Measurements from ENCODE around the gene SERPINI1.

SERPINI1 gene, protein sequence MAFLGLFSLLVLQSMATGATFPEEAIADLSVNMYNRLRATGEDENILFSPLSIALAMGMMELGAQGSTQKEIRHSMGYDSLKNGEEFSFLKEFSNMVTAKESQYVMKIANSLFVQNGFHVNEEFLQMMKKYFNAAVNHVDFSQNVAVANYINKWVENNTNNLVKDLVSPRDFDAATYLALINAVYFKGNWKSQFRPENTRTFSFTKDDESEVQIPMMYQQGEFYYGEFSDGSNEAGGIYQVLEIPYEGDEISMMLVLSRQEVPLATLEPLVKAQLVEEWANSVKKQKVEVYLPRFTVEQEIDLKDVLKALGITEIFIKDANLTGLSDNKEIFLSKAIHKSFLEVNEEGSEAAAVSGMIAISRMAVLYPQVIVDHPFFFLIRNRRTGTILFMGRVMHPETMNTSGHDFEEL

DNA sequence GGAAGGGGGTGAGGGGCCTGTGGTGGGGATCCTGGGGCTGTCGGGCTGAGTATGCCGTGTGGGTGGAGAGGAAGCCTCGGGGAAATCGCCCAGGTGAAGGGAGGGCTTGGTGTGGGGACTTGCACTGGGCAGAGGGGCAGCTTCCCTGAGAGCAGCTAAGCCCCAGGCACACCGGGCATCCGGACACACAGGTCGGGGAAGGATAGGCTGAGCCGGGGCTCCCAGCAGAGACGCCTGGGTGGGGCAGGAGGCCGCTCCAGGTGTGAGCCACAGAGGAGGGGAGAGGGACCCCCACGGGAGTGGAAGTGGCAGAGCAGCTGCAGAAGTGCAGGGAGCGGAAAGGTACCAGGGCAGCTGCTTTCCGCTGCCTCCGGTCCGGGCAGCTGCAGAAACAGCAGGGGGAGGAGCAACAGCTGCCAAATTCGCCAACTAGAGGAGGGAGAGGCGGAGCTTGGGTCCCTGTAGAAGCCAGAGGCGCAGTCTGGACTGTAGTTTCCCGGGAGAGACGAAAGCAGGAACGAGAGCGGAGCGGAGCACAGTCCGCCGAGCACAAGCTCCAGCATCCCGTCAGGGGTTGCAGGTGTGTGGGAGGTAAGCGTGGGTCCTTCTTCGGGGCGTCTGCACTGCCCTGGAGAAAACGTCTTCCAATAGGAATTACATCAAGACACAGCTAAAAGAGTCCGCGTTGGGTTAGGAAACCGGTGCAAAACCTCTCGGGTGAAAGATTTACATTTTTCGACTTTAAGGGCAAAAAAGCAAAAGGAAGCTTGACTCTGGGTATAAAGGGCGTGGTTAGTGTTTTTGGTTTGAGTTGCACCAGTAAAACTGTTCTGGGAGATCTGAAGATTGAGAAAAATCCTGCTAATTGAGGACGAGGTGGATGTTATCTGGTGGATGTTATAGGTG lies at the start of gene SERPINI1:
SERPINI1 (plus strand) TSS at position 489 of the 906 bp plus-strand sequence. CDS start 53,408 bp downstream, outside the sequence.
- peak; percentile 86 for DNase-seq

DNA sequence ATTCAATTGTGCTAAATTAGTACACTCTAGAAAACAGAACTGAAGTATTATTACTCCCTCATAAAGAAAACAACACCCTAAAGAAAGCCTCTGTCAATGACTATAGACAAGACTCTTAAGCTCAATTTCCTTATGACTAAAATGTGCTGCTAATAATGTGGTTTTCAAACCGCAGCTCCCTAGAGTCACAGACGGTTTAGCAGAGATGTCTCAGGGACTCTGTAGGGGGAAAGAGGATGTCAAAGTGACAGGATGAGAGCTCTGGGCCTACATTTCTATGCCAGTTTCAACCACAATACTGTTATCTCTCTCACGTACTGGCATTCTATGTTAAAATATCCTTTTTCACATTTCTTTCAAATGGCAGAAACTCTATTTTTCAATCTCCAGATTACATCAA lies 44.2 kb upstream of the SERPINI1 start:
- DNase-seq, result peak; percentile 51

DNA sequence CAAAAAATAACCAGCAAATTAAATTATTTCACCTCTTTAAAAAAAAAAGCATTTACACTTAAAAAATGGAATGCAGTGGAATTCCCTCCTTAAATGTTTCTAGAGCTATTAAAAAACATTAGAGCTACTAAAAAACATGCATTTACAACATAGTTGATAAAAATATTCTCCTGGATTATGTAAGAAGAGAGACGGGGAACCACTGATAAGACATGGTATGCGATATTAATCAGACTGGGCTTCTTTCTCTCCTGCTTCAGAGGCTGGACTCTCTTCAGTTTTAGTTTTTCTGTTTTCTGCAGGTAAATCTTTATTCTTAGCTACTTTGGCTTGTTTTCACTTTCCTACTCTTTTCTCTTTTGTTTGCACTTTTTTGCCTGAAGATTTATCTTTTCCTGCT lies 41.4 kb upstream of the SERPINI1 start:
- no peak for DNase-seq

DNA sequence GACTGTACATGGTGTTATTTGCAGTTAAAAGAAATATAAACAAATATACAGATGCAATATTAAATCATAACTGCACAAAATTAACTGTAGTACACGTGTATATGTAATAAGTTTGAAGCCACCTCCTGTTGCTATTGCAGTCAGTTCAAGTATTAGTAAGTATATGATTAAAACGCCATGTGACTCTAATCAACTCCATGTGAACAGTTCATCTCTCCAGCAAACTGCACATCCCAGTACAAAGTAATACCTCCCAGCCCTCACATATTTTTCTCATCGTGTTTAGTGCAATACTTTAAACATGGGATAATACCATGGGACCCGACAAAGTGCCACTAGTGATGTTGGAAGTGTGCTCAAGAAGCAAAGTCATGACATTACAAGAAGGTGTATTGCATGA lies 35.5 kb upstream of the SERPINI1 start:
- DNase-seq, result peak; percentile 2

DNA sequence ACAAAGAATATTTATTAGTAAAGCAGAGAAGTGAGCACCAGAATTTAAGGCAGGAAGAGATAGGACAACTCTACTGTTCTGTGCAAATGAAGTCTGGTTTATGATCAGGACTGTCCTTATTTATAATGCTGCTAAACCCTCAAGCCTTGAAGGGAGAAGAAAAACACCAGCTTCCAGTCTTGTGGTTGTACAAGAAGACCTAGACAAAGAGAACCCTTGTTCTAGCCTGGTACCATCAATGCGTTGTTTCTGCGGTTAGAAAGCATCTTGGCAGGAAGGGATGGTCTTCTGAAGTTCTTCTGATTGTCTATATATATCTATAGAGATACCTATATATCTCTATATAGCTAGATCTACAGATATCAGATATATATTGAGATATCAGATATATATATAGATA lies 34.6 kb upstream of the SERPINI1 start:
- DNase-seq, result no peak

DNA sequence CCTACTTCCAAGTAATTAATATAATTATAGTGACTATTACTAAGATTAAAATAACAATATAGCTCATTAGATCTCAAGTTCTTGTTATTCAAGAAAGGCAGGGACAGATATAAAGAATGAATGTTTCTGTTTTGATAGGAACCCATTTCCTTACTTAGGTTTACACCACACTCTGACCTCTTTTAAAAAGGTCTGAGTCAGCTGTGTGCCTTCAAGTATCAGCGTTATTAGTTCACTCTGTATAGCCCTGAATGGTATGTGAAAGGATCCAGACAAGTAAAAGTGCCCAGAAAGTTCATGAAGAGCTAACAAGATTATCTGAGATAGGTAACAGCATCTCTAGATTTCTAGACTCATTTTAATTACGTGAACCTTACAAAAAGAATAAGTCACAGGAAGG lies 29.7 kb upstream of the SERPINI1 start:
- DNase-seq, result no peak

DNA sequence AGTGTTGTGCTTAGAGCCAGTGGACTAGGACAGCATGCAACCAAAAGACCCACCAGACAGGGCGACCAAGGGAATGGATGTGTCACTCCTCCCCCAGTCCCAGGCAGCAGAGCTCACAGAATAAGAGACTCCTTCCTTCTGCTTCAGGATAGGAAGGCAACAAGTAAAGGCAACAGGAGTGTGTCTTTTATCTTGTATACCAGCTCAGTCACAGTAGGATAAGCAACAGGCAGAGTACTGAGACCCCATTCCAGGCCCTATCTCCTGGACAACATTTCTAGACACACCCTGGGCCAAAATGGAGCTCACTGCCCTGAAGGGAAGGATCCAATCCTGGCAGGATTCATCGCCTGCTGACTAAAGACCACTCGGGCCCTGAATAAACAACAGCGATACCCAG lies 25.8 kb upstream of the SERPINI1 start:
- DNase-seq, result no peak

DNA sequence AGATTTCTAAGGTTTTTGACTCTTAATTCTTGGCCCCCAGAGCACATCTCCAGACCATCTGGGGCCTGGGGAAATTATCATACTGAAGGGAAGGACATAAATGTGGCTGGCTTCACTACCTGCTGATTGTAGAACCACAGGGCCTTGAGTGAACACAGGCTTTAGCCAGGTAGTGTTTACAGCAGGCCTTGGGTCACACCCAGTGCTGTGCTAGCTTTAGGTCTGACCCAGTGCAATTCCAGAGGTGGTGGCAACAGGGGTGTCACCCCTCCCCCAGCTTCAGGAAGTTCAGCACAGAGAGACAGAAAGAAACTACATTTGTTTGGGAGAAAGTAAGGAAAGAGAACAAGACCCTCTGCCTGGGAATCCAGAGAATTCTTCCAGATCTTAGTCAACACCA lies 25.0 kb upstream of the SERPINI1 start:
- DNase-seq, result no peak

DNA sequence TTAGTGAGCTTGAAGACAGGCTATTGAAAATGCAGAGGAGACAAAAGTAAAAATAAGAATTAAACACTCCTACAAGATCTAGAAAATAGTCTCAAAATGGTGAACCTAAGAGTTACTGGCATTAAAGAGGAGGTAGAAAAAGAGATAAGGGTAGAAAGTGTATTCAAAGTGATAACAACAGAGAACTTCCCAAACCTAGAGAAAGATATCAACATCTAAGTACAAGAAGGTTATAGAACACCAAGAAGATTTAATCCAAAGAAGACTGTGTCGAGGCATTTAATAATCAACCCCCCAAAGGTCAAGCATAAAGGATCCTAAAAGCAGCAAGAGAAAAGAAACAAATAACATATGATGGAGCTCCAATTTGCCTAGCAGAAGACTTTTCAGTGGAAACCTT lies 24.1 kb upstream of the SERPINI1 start:
- no peak for DNase-seq

DNA sequence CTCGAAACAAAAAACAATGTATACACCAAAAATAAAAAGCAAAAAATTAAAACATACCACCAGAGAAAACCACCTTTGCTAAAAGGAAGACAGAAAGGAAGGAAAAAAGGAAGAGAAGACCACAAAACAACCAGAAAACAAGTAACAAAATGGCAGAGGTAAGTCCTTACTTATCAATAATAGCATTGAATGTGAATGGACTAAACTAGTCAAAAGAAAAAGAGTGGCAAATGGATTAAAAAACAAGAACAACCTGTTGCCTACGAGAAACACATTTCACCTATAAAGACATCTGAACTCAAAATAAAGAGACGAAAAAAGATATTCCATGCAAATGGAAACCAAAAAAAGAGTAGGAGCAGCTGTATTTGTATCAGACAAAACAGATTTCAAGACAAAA lies 23.1 kb upstream of the SERPINI1 start:
- DNase-seq, result no peak

DNA sequence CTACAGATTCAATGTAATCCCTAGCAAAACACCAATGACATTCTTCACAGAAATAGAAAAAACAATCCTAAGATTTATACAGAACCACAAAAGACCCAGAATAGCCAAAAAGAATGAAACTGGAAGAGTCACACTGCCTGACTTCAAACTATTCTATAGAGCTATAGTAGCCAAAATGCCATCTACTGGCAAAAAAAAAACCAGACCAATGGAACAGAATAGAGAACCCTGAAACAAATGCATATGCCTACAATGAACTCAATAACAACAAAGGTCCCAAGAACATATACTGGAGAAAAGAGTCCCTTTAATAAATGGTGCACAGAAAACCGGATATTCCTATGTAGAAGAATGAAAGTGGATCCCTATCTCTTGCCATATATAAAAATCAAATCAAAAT lies 20.6 kb upstream of the SERPINI1 start:
- DNase-seq, result no peak

DNA sequence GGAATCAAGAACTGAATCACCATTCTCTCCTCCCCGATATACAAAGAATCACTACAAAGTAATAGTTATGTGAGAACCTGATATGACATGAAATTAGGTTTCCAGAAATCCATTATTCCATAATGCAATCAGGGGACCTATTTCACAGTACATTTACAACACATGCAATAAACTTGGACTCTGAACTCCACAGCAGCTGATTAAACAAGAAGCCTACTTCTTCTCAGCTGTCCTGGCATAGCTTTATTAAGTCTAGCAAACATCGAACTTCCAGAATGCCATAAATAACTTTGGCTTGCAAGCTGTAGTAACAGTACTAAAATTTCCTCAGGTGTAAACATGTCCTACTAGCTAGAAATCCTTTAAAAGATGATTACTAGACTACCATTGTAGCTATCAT lies 18.6 kb upstream of the SERPINI1 start:
- DNase-seq, result no peak

DNA sequence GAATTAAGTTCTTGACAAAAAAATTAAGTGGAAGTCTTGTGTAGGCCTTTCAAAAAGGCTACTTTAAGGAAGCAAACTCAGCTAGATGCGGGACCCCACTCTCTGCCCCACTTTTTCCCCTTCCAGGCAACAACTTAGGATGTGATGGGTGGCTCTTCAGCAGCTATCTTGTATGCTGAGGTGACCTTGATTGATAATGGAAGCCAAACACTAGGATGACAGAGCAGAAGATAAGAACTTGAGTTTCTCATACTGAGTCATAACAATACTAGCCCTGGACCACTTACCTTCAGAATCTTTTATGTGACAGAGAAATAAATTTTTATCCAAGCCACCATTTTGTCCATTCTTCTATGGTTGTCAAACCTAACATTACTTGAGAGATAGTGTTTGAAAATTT lies 16.9 kb upstream of the SERPINI1 start:
- no peak for DNase-seq

DNA sequence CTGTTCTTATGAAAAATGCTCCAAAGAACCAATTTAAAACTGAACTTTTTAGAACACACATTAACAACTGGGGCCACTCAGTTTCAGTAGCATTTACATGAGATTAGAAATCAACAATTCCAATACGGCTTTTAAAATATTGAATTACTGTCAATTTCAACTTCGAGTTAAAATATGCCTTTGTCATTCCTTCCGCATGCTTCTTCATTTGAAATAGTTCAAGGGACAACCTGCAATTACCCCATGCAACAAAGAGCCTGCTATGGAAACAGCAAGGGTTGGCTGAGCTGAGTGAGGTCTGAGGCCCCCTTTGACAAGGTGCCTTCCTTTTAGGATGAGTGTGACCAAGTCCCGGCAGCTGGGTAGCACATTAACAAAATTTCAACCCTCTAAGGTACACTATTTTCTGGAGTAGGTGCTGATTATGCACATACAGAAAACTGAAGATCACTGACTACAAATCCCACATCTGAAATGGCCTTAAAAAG lies 12.5 kb upstream of the SERPINI1 start:
- no peak for DNase-seq

DNA sequence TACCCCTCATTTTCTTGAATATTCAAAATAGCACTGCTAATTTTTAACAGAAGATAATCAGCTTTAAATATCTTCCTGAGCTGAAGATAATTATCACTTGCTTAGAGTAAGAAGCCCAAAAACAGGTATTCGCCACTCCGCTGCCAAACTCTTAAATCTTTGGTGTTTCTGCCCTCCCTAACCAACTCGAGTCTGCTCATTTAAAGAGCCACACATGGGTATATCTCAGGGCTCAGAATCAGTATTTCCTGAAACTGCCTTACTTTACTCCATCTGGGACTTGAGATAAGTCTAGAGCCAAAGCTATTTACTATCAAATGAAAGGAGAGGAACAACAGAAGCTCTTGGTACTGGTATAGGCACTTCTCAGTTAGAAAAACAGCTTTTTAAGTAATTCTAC lies 11.6 kb upstream of the SERPINI1 start:
- DNase-seq, result no peak

DNA sequence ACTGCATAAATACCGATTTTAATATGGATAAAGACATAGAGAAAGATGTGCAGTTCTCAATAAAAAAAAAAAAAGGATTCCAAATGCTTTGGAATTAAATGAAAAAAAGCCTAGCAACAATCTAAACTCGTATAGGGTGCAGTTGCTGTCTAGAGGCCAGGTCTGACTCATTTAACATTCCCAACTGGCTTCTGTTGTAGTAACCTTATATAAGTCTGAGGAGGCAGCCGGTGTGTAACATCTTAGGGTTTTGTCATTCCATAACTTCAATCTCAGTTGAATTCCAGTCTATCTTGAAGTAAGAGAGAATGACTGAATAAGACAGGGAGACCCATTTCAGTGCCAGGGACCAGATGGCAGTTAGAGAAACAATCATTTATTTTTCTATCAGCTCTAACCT lies 7.3 kb upstream of the SERPINI1 start:
- peak; percentile 81 for DNase-seq

DNA sequence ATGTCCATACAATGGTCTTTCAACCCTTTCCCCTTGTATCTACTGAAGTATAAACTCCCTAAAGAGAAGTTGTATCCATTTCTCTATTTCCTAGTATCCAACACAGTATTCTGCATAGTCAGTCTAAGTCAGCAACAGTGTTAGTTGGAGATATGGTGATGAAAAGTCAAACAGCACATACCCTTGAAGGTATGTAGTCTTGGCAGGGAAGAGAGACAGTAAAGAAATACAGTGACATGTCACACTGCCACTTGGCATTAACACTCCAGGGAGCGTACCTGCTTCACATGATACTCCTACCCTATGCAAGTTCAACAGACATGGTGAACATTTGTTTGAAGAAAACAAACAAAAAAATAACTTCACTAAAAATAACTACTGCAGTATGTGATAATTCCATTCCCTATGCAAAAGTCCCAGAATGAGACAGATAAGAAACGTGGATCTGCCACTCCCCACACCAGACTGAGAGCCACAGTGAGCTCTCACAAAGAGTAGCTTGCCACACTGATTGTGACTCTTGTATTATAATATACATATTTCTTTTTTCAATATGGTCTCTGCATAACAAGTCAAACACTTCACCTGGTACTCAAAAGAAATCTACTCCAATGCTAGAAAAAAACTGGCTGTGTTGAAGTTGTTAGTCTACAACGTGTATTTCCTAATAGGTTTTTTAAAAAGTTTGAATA lies 6.7 kb upstream of the SERPINI1 start:
- no peak for DNase-seq

DNA sequence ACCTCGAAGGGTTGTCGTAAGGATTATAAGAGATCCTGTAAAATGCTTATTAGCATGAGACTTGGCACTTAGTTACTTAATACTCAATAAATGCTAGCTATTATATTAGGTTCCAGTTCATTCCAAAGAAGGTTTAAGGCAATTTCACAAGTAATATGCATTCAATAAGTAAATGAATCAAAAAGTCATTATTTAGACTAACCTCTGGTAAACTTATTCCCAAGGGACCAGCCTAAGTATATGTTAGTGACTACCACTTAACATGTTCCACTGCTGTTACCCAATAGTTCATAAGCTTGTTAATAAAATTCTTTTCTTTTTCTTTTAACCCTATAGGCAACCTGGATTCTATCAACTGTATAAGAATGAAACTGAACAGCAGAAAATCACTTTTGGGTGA lies 5.9 kb upstream of the SERPINI1 start:
- DNase-seq, result no peak

DNA sequence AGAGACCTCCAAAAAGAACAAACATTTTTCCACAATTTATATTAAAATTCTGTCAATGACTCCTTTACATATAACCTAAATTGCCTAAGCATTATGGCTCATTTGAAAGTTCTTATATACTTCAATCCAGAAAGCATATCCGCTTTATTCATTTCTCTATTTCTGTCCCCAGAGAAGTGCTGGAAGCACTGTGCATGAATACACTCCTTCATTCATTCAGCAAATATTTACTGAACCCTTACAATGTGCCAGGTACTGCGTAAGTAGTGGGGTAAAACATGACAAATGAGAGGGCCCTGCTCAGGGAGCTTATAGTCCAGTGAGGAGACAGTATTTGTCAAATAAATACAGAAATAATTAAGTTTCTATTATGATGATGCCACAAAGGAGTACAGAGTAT lies 4.1 kb upstream of the SERPINI1 start:
- no peak for DNase-seq

DNA sequence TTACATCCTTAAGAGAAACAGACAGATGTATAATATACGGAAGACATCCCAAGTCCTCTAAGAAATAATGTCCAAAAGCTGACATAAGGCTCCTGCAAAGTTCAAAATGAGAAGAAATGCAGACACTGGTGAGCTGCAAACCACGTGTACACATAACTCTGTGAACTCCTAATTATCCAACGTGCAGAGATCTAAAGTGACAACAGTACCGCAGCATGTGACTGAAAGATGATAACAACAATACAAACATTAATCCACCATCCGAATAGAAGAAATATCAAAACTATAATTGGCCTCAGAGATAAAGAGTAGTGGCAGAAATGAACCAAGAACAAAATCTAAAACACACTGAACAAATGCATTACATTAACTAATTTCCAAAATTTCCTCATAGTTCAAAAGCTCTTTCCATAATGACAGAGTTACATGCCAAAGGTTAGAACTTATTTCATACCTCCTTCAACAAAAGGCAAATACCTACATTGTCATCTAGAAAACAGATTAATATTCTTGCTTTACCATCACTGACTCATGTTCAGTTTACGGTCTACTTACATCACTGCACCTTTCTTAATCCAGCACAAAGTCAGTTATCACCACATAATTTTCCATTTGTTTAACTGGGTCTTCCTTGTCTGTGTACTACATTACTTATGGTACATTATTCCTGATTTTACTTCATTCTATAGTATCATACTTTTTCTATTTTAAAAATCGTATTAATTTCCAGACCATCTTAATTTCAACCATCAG lies 3.0 kb upstream of the SERPINI1 start:
- no peak for DNase-seq

DNA sequence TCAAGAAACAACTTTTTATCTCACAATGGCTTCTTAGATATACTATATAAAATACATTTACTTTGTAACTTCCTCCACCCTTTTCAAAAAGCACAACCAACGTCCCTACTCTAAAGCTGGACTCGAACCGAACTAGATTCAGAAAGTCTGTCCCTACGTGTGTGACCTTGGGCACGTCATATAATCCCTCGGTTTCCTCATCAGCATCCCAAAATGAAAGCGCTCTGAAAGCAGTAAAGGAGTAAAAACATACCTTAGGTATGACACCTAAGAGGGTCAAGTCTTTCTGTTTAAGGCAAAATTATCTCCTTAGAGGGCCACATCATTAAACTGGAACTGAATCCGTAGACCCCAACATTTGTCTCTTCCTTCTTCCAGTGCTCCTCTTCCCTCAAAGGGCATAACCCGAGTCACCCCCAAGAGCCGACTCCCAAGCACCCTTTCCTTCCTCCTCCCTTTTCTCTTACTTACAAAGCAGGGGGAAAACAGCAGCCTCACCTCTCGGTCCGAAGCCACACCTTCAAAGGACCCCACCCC lies 1.5 kb upstream of the SERPINI1 start:
- peak; percentile 11 for DNase-seq

Measured in fibroblast of skin of right biceps (primary cell).